HG03097 (cell line): ENCODE data around the gene NAPSA.
"Not testable (repeated sequence)": the region's sequence is repeated elsewhere in the genome, so short reads cannot be mapped to it uniquely, and the experiment has no call there.

Experiments used
- ATAC-seq: cut with Tn5 transposase; IDR thresholded peaks from one replicate; pipeline ENCODE4 v1.9.1; 2021; ENCODE audit not compliant: unreplicated experiment, low FRiP score

NAPSA gene

GRCh38 chr19:50332244-50333038 lies 33.0 kb downstream of the NAPSA start:
- ATAC-seq, result no peak

- ATAC-seq, result no peak
These were observed 33.5 kb downstream of the NAPSA start for GRCh38 chr19:50331994-50332243.

GRCh38 chr19:50331221-50331993 lies 34.0 kb downstream of the NAPSA start:
- ATAC-seq, result no peak

GRCh38 chr19:50330365-50331078 lies 34.9 kb downstream of the NAPSA start:
- ATAC-seq, result no peak

- ATAC-seq, result not testable (repeated sequence)
These were observed 35.5 kb downstream of the NAPSA start for GRCh38 chr19:50329926-50330294.

GRCh38 chr19:50329146-50329925 lies 36.1 kb downstream of the NAPSA start, which contains the start of gene KCNC3:
TSS of gene KCNC3 (minus strand) at chr19:50329377. CDS start at chr19:50329082, 295 bp downstream.
- ATAC-seq, result no peak

- no peak for ATAC-seq
These were observed 36.6 kb downstream of the NAPSA start for GRCh38 chr19:50328873-50329145.

- no peak for ATAC-seq
These were observed 37.1 kb downstream of the NAPSA start for GRCh38 chr19:50328224-50328872.

GRCh38 chr19:50327461-50328223 lies 37.8 kb downstream of the NAPSA start:
- no peak for ATAC-seq

- no peak for ATAC-seq
These were observed 38.4 kb downstream of the NAPSA start for GRCh38 chr19:50327013-50327412.

- no peak for ATAC-seq
These were observed 39.3 kb downstream of the NAPSA start for GRCh38 chr19:50326101-50326664.

GRCh38 chr19:50325310-50326100 lies 39.9 kb downstream of the NAPSA start:
- no peak for ATAC-seq

- ATAC-seq, result no peak
These were observed 41.1 kb downstream of the NAPSA start for GRCh38 chr19:50324331-50324730.

- no peak for ATAC-seq
These were observed 41.7 kb downstream of the NAPSA start for GRCh38 chr19:50323782-50324133.

- ATAC-seq, result no peak
These were observed 42.3 kb downstream of the NAPSA start for GRCh38 chr19:50322931-50323781.

GRCh38 chr19:50322234-50322633 lies 43.2 kb downstream of the NAPSA start:
- no peak for ATAC-seq

GRCh38 chr19:50321831-50322230 lies 43.6 kb downstream of the NAPSA start:
- no peak for ATAC-seq

- no peak for ATAC-seq
These were observed 44.8 kb downstream of the NAPSA start for GRCh38 chr19:50320596-50320995.
